Endothelial cell of umbilical vein (primary cell): ENCODE results near the gene AMIGO1. TPM values are rescaled to one million over a fixed set of nuclear protein-coding genes. Genes with fewer than 3 reads are reported as not detected.

Source experiments
- BruUV-seq: library from RNA; stranded (reverse); fragments of 400-500 nt; replicated peaks from 2 replicates; lab custom pipeline; 2021; lab: Mats Ljungman, UMichigan
- CTCF ChIA-PET: fragments of 300-600, 350-600 bp; sonication (Branson Sonifier 250); formaldehyde crosslinking; loops from one replicate; lab custom pipeline; 2021; ENCODE audit warnings: antibody characterized with exemption, inconsistent platforms; lab: Charles Lee
- POLR2A ChIA-PET: fragments of 300-600, 350-600 bp; sonication (Branson Sonifier 250); formaldehyde crosslinking; loops from one replicate; lab custom pipeline; 2021; ENCODE audit warnings: antibody characterized with exemption, inconsistent platforms; lab: Charles Lee
- DNase-seq: peaks from one replicate; pipeline ENCODE4 v3.0.0-alpha.2; 2011; ENCODE audit warnings: low read depth, low spot score
- FAIRE-seq: peaks from 2 replicates; lab custom pipeline; 2011; peaks lifted over from hg19 to GRCh38; lab: Jason Lieb, UNC
- H2AFZ ChIP-seq: 2 replicates; pipeline ENCODE4 v1.6.0; 2012; ENCODE audit warnings: low read depth, low read length, control low read depth, inconsistent platforms
- H3K27ac ChIP-seq: 2 replicates; pipeline ENCODE4 v1.5.1; 2011; ENCODE audit warnings: low read depth, mild to moderate bottlenecking, control low read depth, low read length, moderate library complexity; ENCODE audit not compliant: insufficient read depth
- H3K27me3 ChIP-seq, 2 experiments: 2 replicates each; pipeline versions ENCODE4 v1.6.0 to v1.6.1; 2011; ENCODE audit warnings: low read length in 2 of 2, mixed read lengths in 1 of 2; ENCODE audit not compliant: control insufficient read depth in 2 of 2, insufficient read depth in 2 of 2
- H3K36me3 ChIP-seq, 2 experiments: 2 replicates in 1 of 2; 3 replicates in 1 of 2; pipeline ENCODE4 v1.5.1; 2011; ENCODE audit warnings: low read length in 2 of 2, mild to moderate bottlenecking in 1 of 2, moderate library complexity in 1 of 2; ENCODE audit not compliant: control insufficient read depth in 2 of 2, insufficient read depth in 2 of 2; ENCODE audit errors: extremely low read depth in 1 of 2
- H3K4me1 ChIP-seq: 3 replicates; pipeline ENCODE4 v1.5.1; 2011; ENCODE audit warnings: mild to moderate bottlenecking, low read length; ENCODE audit not compliant: control insufficient read depth, insufficient read depth; ENCODE audit errors: extremely low read depth
- H3K4me2 ChIP-seq: 2 replicates; pipeline ENCODE4 v1.6.1; 2011; ENCODE audit warnings: low read length, control low read depth, mixed read lengths; ENCODE audit not compliant: insufficient read depth
- H3K4me3 ChIP-seq, 3 experiments: fragments of 200-600 bp in 1 of 3; sonication (generic), shearing (Covaris generic) in 1 of 3; replicated peaks in 1 of 3; 2 replicates each; pipeline ENCODE4 v1.5.1; 2011 to 2016; ENCODE audit warnings: control low read depth in 3 of 3, low read length in 3 of 3, mild to moderate bottlenecking in 2 of 3, inconsistent platforms in 1 of 3, low read depth in 1 of 3, moderate library complexity in 1 of 3; ENCODE audit not compliant: insufficient read depth in 1 of 3
- H3K79me2 ChIP-seq: 2 replicates; pipeline ENCODE4 v1.6.0; 2012; ENCODE audit warnings: low read length, inconsistent platforms; ENCODE audit not compliant: control insufficient read depth, insufficient read depth
- H3K9ac ChIP-seq: replicated peaks from 2 replicates; pipeline ENCODE3; 2011; ENCODE audit warnings: low read length, control low read depth; ENCODE audit not compliant: insufficient read depth; ENCODE audit errors: extremely low read depth
- H3K9me1 ChIP-seq: replicated peaks from 3 replicates; pipeline ENCODE4 v1.6.0; 2011; ENCODE audit warnings: mild to moderate bottlenecking, low read length; ENCODE audit not compliant: control insufficient read depth, insufficient read depth; ENCODE audit errors: extremely low read depth
- H3K9me3 ChIP-seq: replicated peaks from 2 replicates; pipeline ENCODE4 v1.5.1; 2012; ENCODE audit warnings: low read length, inconsistent platforms; ENCODE audit not compliant: control insufficient read depth, insufficient read depth
- H4K20me1 ChIP-seq: replicated peaks from 2 replicates; pipeline ENCODE3; 2011; ENCODE audit warnings: mild to moderate bottlenecking, low read length; ENCODE audit not compliant: control insufficient read depth, insufficient read depth; ENCODE audit errors: extremely low read depth
- GATA2 ChIP-seq: IDR thresholded peaks from 2 replicates; pipeline ENCODE4 v1.7.0; 2011; ENCODE audit warnings: low read depth, mild to moderate bottlenecking, moderate library complexity, mixed read lengths, low read length; ENCODE audit not compliant: insufficient read length, insufficient read depth
- JUN ChIP-seq: IDR thresholded peaks from 2 replicates; pipeline ENCODE4 v1.6.1; 2011; ENCODE audit warnings: borderline replicate concordance, low read depth; ENCODE audit not compliant: insufficient read length, insufficient read depth
- MAX ChIP-seq: IDR thresholded peaks from 2 replicates; pipeline ENCODE4 v1.6.1; 2011; ENCODE audit not compliant: insufficient read depth, insufficient read length
- POLR2A ChIP-seq: IDR thresholded peaks from 2 replicates; pipeline ENCODE4 v1.6.1; 2012; ENCODE audit warnings: low read depth, mild to moderate bottlenecking, control low read depth, low read length
- POLR2AphosphoS5 ChIP-seq: IDR thresholded peaks from 2 replicates; pipeline ENCODE4 v1.6.1; 2012; ENCODE audit warnings: low read depth, mild to moderate bottlenecking, control low read depth, low read length, moderate library complexity; ENCODE audit not compliant: insufficient read depth
- dilution Hi-C: fragments of 300-500 bp; cut with MboI; formaldehyde crosslinking; loops from one replicate; pipeline ENCODE4 v1.15.0; 2019; ENCODE audit warnings: low sequenced_read_pairs; ENCODE audit not compliant: extremely low pct_ligation_motif_present
- intact Hi-C: fragments of 100-400 bp; cut with micrococcal nuclease; formaldehyde crosslinking; loops from one replicate; pipeline ENCODE4 v1.10.0; 2022
- polyA plus RNA-seq, 4 experiments: library from polyadenylated mRNA; depleted of rRNA in 3 of 4; stranded (reverse) in 3 of 4; unstranded in 1 of 4; fragments of >200 nt; gene quantifications; 2 replicates each; pipeline versions ENCODE4 v1.2.1 to v1.2.3, GENCODE V29; 2011 to 2012; ENCODE audit warnings: missing spikeins in 1 of 4
- total RNA-seq: library from RNA; stranded (reverse); gene quantifications from 2 replicates; pipeline ENCODE4 v1.2.3, GENCODE V29; 2021

Gene AMIGO1
- total and polyA plus RNA-seq, 2 donors (not counting 3 experiments of a cell fraction or from before 2014, with no cell fraction given) = 0.80 to 0.88 TPM

- DNase-seq (no peak), FAIRE-seq (no peak)
- no peak overlapping the region for H3K4me3 ChIP-seq
- dilution Hi-C loops (no loop called here), intact Hi-C loops (loop anchor here (10.0 kb wide), 1 partner anchor 351 kb away; no protein-coding TSS in a partner anchor)
- TF ChIP-seq POLR2AphosphoS5 = no peak
- no peaks in the 10 kb centered on the region for H4K20me1 ChIP-seq
- POLR2A ChIA-PET = no interaction called here
- H3K27ac ChIP-seq = no peak overlapping the region
- peaks cover 0 to 2% of the 10 kb centered on the region in 2 experiments for H3K27me3 ChIP-seq
- no peak overlapping the region for H2AFZ ChIP-seq
- no peaks in the 10 kb centered on the region for H3K9me3 ChIP-seq
- no TSS peak for BruUV-seq
- no peaks in the 10 kb centered on the region for H3K9me1 ChIP-seq
- H3K9ac ChIP-seq = no peak overlapping the region
- H3K79me2 ChIP-seq = peaks cover 16% of the 10 kb centered on the region
- H3K36me3 ChIP-seq = no peaks in the 10 kb centered on the region
- no peak overlapping the region for H3K4me2 ChIP-seq
- CTCF ChIA-PET = interaction anchor here (1.0 to 4.9 kb wide), 7 partner anchors 11 to 441 kb away, joined by 3 to 565 read pairs (median 39); partner anchors contain the start of gene AHCYL1
- H3K4me1 ChIP-seq = peaks cover 18% of the 10 kb centered on the region
Measured at GRCh38 chr1:109543988-109544735, 34.6 kb upstream of the AMIGO1 start.

- dilution Hi-C loops = no loop called here
- CTCF ChIA-PET = interaction anchor here (1.1 to 4.9 kb wide), 8 partner anchors 11 to 441 kb away, joined by 3 to 565 read pairs (median 32); partner anchors contain the start of gene AHCYL1
Measured at GRCh38 chr1:109543283-109543987, 33.9 kb upstream of the AMIGO1 start.

More at GRCh38 chr1:109543283-109543987, 33.9 kb upstream of the AMIGO1 start:
- intact Hi-C loops = loop anchor here (10.0 kb wide), 1 partner anchor 351 kb away; no protein-coding TSS in a partner anchor
- Histone ChIP-seq H3K4me1 (peaks cover 15% of the 10 kb centered on the region), H3K79me2 (peaks cover 8% of the 10 kb centered on the region), H3K9me3 (no peaks in the 10 kb centered on the region), H3K27me3 (peaks cover 0 to 2% of the 10 kb centered on the region in 2 experiments), H3K4me3 (no peak overlapping the region), H3K27ac (no peak overlapping the region), H4K20me1 (no peaks in the 10 kb centered on the region), H3K9ac (no peak overlapping the region), H2AFZ (no peak overlapping the region), H3K36me3 (no peaks in the 10 kb centered on the region), H3K4me2 (no peak overlapping the region), H3K9me1 (no peaks in the 10 kb centered on the region)
- no peak for FAIRE-seq
- BruUV-seq = no TSS peak
- TF ChIP-seq JUN = no peak
- no peak for TF ChIP-seq MAX
- no peak for TF ChIP-seq POLR2A
- TF ChIP-seq GATA2 = no peak
- no peak for DNase-seq
- POLR2A ChIA-PET = no interaction called here
